Stomach (tissue), 4 donors: ENCODE data around the gene OR7G1.

Experiments used
- CTCF ChIP-seq, 7 experiments: fragments of 450-650 bp in 4 of 7; fragments of 200-600 bp in 3 of 7; sonication (generic) in 3 of 7; IDR thresholded peaks; one replicate each; pipeline ENCODE4 v1.5.1; 2016 to 2019; ENCODE audit warnings: antibody characterized with exemption in 7 of 7, control low read depth in 2 of 7, mild to moderate bottlenecking in 1 of 7
- POLR2A ChIP-seq, 4 donors: fragments of 450-650 bp; IDR thresholded peaks; one replicate each; pipeline ENCODE4 v1.6.1; 2016; ENCODE audit warnings: antibody characterized with exemption in 4 of 4, control low read depth in 2 of 4, mild to moderate bottlenecking in 1 of 4, moderate library complexity in 1 of 4

DNA sequence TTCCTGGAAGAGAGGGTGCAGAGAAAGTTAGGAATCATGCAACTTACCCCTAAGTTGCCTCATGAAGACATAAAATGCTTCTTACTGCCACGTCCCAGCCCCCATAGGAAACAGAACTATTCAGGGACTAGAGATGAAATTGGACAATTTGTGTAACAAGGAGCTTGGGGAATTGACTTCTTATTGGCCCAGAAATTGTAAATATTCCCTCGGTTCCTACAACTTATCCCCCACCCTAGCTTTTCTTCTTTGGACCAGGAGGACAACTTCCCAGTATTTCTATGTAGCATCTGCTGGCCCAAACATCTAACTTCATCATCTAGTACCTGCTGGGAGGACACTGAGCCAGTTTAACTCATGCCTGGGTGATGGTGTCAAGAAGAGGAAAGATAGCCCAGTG lies 28.8 kb downstream of the OR7G1 start, which contains the start of gene OR1M1:
- no peak for TF ChIP-seq CTCF (IDR thresholded peaks at IDR 0.05)
- TF ChIP-seq POLR2A (IDR thresholded peaks at IDR 0.05): no peak
